ENCODE measurements around the gene ZNF423.

DNA sequence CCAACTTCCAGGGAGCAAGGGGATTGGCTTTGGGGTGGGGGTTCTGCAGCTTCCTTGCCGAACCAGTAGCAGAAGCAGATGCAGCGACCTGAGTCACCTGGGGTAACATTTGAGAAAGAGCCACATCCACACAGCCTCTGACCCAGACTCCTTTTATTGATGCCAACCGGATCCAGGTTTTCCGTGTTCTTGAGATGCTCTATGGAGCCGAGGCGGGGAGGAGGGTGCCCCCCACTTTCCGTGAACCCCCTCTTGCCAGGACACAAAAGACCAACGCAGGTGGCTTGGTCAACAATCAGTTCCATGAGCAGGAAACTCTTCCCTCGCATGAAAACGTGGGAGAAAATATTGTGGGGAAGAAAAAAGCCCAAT is 356.5 kb downstream of the ZNF423 start:
- TF ChIP-seq, protein P1, sequence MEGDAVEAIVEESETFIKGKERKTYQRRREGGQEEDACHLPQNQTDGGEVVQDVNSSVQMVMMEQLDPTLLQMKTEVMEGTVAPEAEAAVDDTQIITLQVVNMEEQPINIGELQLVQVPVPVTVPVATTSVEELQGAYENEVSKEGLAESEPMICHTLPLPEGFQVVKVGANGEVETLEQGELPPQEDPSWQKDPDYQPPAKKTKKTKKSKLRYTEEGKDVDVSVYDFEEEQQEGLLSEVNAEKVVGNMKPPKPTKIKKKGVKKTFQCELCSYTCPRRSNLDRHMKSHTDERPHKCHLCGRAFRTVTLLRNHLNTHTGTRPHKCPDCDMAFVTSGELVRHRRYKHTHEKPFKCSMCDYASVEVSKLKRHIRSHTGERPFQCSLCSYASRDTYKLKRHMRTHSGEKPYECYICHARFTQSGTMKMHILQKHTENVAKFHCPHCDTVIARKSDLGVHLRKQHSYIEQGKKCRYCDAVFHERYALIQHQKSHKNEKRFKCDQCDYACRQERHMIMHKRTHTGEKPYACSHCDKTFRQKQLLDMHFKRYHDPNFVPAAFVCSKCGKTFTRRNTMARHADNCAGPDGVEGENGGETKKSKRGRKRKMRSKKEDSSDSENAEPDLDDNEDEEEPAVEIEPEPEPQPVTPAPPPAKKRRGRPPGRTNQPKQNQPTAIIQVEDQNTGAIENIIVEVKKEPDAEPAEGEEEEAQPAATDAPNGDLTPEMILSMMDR (IDR thresholded peaks at IDR 0.05), result no peak
- TF ChIP-seq POLR2A (IDR thresholded peaks at IDR 0.05), result no peak

Measured in Peyer's patch (tissue), 4 donors.